Measurements from ENCODE around the gene PBX2. TPM values are rescaled to one million over a fixed set of nuclear protein-coding genes. Genes with fewer than 3 reads are reported as not detected.

PBX2 gene
- total RNA-seq, 1 experiment from 2014 or later, result 48.1 TPM

DNA sequence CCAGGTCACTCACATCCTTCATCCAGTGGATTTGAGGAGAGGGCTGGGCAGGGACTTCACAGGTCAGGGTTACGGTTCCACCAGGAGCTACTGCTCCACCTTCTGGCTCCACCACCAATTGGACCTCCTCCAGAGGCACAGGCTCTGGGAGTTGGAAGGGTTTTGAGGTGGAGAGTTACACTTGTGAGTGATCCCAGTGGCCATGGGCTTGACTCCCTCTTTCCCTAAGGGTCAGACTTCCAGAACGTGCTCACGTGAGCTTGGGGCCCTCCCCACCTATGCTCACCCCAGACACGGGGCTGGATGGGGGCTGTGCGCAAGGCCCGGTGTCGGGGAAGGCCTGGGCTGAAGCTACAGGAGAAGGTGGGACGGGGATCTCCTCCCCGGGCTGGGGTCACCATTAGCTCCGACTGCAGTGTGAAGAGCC, 7.4 kb downstream of the PBX2 start:
- H3K27me3 Mint-ChIP-seq (ENCODE audit: insufficient read depth, unreplicated experiment), result no peaks in the 10 kb centered on the region
- CTCF ChIA-PET, result interaction anchor here (0.8 kb wide), 1 partner anchor 15 kb away, joined by 3 read pairs; no protein-coding TSS in a partner anchor
- TF ChIP-seq, protein P1, sequence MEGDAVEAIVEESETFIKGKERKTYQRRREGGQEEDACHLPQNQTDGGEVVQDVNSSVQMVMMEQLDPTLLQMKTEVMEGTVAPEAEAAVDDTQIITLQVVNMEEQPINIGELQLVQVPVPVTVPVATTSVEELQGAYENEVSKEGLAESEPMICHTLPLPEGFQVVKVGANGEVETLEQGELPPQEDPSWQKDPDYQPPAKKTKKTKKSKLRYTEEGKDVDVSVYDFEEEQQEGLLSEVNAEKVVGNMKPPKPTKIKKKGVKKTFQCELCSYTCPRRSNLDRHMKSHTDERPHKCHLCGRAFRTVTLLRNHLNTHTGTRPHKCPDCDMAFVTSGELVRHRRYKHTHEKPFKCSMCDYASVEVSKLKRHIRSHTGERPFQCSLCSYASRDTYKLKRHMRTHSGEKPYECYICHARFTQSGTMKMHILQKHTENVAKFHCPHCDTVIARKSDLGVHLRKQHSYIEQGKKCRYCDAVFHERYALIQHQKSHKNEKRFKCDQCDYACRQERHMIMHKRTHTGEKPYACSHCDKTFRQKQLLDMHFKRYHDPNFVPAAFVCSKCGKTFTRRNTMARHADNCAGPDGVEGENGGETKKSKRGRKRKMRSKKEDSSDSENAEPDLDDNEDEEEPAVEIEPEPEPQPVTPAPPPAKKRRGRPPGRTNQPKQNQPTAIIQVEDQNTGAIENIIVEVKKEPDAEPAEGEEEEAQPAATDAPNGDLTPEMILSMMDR (IDR thresholded peaks at IDR 0.05; ENCODE audit: unreplicated experiment), result no peak
- BruUV-seq (replicated peaks), result no TSS peak
- no peak overlapping the region for H3K27ac Mint-ChIP-seq (ENCODE audit: low read depth, unreplicated experiment)
- POLR2A ChIA-PET, result interaction anchor here (0.8 to 0.9 kb wide), 3 partner anchors 8 to 53 kb away, joined by 3 read pairs; no protein-coding TSS in a partner anchor
- intact Hi-C loops (cut with micrococcal nuclease), result no loop called here
- H3K4me3 Mint-ChIP-seq (ENCODE audit: unreplicated experiment), result no peak overlapping the region
- H3K36me3 Mint-ChIP-seq (ENCODE audit: insufficient read depth, unreplicated experiment), result peaks cover 78% of the 10 kb centered on the region
- DNase-seq (ENCODE audit: unreplicated experiment), result no peak
- peaks cover 41% of the 10 kb centered on the region for H3K4me1 Mint-ChIP-seq (ENCODE audit: insufficient read depth, unreplicated experiment)
- no peaks in the 10 kb centered on the region for H3K9me3 Mint-ChIP-seq (ENCODE audit: unreplicated experiment)

DNA sequence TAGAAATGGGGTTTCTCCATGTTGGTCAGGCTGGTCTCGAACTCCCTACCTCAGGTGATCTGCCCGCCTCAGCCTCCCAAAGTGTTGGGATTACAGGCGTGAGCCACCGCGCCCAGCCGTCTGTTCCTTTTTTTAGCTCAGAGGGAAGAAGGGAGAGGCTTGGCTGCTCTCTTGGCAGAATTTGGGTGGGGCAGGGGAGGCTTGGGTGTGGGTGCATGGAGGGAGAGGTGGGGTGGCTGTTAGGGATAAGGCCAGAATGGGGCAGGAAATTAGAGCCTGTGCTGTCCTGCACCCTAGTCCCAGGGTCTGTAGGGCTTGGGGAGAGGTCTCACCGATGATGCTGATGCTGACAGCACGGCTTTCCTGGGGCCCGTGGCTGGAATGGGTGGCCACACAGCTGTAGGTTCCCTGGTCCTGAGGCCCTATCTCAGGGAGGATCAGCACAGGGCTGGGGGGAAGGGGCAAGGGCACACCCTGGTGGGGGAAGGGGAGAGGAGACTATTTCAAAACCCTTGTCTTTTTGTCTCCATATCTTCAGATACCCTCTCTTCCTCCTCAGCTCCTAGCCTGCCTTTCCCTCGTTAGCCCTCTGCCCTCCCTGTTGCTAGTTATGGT, 8.0 kb downstream of the PBX2 start:
- CTCF ChIA-PET, result interaction anchor here (0.8 kb wide), 1 partner anchor 16 kb away, joined by 3 read pairs; no protein-coding TSS in a partner anchor
- H3K9me3 Mint-ChIP-seq (ENCODE audit: unreplicated experiment), result no peaks in the 10 kb centered on the region
- POLR2A ChIA-PET, result interaction anchor here (0.7 to 1.1 kb wide), 5 partner anchors 9 to 53 kb away, joined by 3 read pairs; partner anchors contain the start of gene EGFL8

DNA sequence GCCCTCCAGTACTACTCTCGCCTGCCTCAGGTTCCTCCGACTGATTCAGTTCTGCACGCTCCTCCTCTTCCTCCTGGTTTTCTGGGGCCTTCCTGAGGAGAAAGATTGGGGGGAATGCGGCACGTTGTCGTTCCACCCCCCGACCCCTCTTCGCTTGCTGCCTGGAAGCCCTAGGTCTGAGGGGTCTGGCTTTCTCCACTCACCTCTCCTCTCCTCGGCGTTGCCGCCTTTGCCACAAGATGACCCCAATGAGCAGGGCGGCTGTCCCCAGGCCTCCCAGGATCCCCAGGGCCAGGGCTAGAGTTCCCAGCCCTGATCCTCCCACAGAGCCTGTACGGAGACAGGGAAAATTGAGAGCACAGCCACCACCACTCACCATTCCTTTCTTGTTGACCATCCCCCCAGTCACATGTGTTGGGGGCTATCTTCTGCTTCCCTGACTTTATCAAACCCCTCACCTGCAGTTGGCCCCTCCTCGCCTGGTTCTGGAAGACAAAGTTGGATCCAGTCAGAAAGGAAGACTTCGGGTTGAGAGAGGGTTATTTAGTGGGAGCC, 8.8 kb downstream of the PBX2 start:
- Mint-ChIP-seq H3K4me3 (ENCODE audit: unreplicated experiment) (no peak overlapping the region), H3K27ac (ENCODE audit: low read depth, unreplicated experiment) (no peak overlapping the region), H3K4me1 (ENCODE audit: insufficient read depth, unreplicated experiment) (peaks cover 44% of the 10 kb centered on the region), H3K9me3 (ENCODE audit: unreplicated experiment) (no peaks in the 10 kb centered on the region), H3K27me3 (ENCODE audit: insufficient read depth, unreplicated experiment) (no peaks in the 10 kb centered on the region), H3K36me3 (ENCODE audit: insufficient read depth, unreplicated experiment) (peaks cover 72% of the 10 kb centered on the region)
- no TSS peak for BruUV-seq (replicated peaks)
- TF ChIP-seq, protein P1 (IDR thresholded peaks at IDR 0.05; ENCODE audit: unreplicated experiment), result no peak
- DNase-seq (ENCODE audit: unreplicated experiment), result no peak
- ChIA-PET POLR2A (interaction anchor here (0.7 to 1.1 kb wide), 2 partner anchors 14 to 17 kb away, joined by 3 read pairs; partner anchors contain the start of gene EGFL8), CTCF (no interaction called here)
- intact Hi-C loops (cut with micrococcal nuclease), result no loop called here

More for the DNA sequence above, 8.0 kb downstream of the PBX2 start:
- no peak overlapping the region for H3K4me3 Mint-ChIP-seq (ENCODE audit: unreplicated experiment)
- TF ChIP-seq, protein P1 (IDR thresholded peaks at IDR 0.05; ENCODE audit: unreplicated experiment), result no peak
- DNase-seq (ENCODE audit: unreplicated experiment), result no peak
- intact Hi-C loops (cut with micrococcal nuclease), result no loop called here
- no peaks in the 10 kb centered on the region for H3K27me3 Mint-ChIP-seq (ENCODE audit: insufficient read depth, unreplicated experiment)
- peaks cover 78% of the 10 kb centered on the region for H3K36me3 Mint-ChIP-seq (ENCODE audit: insufficient read depth, unreplicated experiment)
- peaks cover 43% of the 10 kb centered on the region for H3K4me1 Mint-ChIP-seq (ENCODE audit: insufficient read depth, unreplicated experiment)
- H3K27ac Mint-ChIP-seq (ENCODE audit: low read depth, unreplicated experiment), result no peak overlapping the region
- no TSS peak for BruUV-seq (replicated peaks)

DNA sequence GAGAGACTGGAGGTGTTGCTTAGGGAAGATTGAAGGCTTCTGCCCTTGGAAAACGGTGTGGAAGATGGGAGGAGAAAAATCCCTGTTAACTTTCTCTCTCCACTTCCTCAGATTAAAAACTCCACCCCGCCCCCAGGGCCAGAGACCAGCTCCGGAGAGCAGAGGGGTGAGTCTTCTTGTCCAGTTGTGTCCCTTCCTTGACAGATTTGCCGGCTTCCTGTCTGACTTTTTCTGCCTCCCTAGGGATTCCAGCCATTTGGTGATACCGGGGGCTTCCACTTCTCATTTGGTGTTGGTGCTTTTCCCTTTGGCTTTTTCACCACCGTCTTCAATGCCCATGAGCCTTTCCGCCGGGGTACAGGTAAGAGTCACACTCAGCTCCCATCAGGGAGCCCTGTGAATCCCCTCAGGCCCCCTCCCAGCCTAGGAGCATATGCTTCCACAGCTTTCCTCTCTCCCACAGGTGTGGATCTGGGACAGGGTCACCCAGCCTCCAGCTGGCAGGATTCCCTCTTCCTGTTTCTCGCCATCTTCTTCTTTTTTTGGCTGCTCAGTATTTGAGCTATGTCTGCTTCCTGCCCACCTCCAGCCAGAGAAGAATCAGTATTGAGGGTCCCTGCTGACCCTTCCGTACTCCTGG, 10.1 kb downstream of the PBX2 start:
- TF ChIP-seq, protein P1 (IDR thresholded peaks at IDR 0.05; ENCODE audit: unreplicated experiment), result no peak
- POLR2A ChIA-PET, result interaction anchor here (1.0 to 5.0 kb wide), 7 partner anchors 10 to 792 kb away, joined by 3 to 112 read pairs (median 6); partner anchors contain the start of genes ATF6B, DXO, FKBPL and GPSM3
- CTCF ChIA-PET, result interaction anchor here (1.1 to 2.0 kb wide), 3 partner anchors 15 to 1097 kb away, joined by 4 to 6 read pairs (median 4); partner anchors contain the start of gene B3GALT4
- H3K36me3 Mint-ChIP-seq (ENCODE audit: insufficient read depth, unreplicated experiment), result peaks cover 58% of the 10 kb centered on the region
- no peaks in the 10 kb centered on the region for H3K27me3 Mint-ChIP-seq (ENCODE audit: insufficient read depth, unreplicated experiment)
- BruUV-seq (replicated peaks), result TSS peak; percentile 20
- DNase-seq (ENCODE audit: unreplicated experiment), result no peak
- peak overlapping the region; percentile 79 for H3K4me3 Mint-ChIP-seq (ENCODE audit: unreplicated experiment)
- peaks cover 41% of the 10 kb centered on the region for H3K4me1 Mint-ChIP-seq (ENCODE audit: insufficient read depth, unreplicated experiment)
- intact Hi-C loops (cut with micrococcal nuclease), result no loop called here
- H3K27ac Mint-ChIP-seq (ENCODE audit: low read depth, unreplicated experiment), result no peak overlapping the region
- no peaks in the 10 kb centered on the region for H3K9me3 Mint-ChIP-seq (ENCODE audit: unreplicated experiment)
